K562 treated with DMSO at 1 percent for 12 hours (cell line): Measurements from ENCODE around the gene ORAI2. TPM values are rescaled to one million over a fixed set of nuclear protein-coding genes. Genes with fewer than 3 reads are reported as not detected.

Source experiments
- total RNA-seq: library from RNA; unstranded; fragments of 300-600 nt; gene quantifications from 2 replicates; pipeline ENCODE4 v1.2.3, GENCODE V29; 2022; ENCODE audit not compliant: insufficient read depth

ORAI2 gene
- total RNA-seq = 21.4 and 44.1 TPM in 2 replicates

DNA sequence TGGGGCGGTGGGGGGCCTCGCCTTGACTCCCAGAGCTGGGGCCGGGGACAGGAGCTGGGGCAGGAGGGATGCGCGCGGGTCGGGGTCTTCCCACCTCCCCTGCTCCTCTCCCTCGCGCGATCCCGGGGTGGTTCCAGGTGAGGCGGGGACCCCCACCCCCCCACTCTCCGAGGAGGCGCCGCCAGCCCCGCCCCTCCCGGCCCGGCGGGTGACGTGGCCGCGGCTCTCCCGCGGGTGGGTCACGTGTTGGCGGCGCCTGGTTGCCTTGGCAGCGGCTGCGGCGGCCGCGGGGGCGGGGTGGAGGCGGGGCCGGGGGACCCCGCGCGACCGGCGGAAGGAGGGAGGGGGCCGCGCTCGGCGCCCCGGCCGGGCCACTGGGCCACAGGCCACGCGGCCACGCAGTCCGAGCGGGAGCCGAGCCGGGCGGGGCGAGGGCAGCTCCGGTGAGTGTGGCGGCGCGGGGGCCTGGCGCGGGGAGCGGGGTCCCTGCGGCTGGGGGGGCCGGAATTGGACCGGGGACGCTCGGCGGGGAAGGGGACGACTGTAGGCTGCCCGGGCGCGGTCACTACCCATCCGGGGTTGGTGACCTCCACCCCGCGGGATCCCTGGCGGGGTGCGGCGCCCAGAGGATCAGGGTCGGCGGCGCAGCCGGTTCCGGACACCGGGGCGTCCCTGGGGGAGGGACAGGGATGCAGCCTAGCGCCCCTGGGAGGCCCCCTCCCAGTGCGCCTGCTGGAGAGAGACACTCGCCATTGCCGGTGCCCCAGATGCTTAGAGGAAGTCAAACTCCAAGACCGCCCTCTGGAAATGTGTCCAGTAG, at the start of gene ORAI2:
Gene ORAI2 (plus strand): TSS at position 357 of the 820 bp plus-strand sequence. CDS start 5,382 bp downstream, outside the sequence.

GRCh38 chr7:102395873-102396709, 37.3 kb upstream of the ORAI2 start, which contains the start of gene PRKRIP1:
TSS of gene PRKRIP1 (plus strand) at chr7:102396363. CDS start at chr7:102396412, 49 bp downstream.

DNA sequence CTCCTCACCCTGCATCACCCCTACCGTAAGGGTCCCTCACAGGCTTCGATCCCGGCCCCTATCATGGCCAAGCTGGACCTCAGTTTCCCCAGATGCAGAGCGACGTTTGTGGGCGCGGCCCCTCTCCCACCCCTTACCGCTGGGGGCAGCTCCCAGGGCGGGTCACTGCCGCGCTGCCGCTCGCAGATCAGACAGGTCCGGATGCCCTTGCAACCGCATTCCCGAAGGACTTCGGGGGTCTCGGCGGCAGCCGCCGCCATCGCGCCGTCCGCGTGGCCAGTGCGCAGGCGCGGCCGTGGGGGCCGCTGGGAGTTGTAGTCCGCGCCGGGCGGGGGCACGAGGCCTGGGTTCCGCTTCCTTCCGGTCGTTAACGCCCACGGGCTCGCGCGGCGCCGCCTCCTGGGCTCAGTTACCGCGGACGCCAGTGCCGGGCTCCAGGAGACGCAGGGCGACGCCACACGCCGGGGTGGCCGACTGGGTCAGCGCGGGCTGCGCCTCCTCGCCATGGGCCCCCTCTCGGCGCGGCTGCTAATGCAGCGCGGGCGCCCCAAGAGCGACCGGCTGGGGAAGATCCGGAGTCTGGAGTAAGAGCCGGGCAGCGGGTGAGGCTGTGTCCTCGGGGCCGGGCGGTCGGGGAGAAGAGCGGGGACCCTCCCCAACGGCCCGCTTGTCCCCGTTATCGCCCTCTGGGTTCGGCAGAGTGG, 31.4 kb downstream of the ORAI2 start, which contains the start of the genes ALKBH4 and LRWD1:
Gene ALKBH4 (minus strand): TSS at position 287 of the 704 bp plus-strand sequence. CDS start 27 bp downstream, at position 260.
Gene LRWD1 (plus strand): TSS at position 408 of the 704 bp plus-strand sequence. CDS start 97 bp downstream, at position 505.

GRCh38 chr7:102478314-102479208, 45.2 kb downstream of the ORAI2 start, which contains the start of gene POLR2J:
TSS of gene POLR2J (minus strand) at chr7:102478922. CDS start at chr7:102478860, 62 bp downstream.

Other genes with a start within 250 kb of the ORAI2 start
- gene SH2B2, start 146.7 kb upstream of the ORAI2 start, total RNA-seq = 1.4 TPM in 1 of 2 replicates, not detected in the other
- gene SPDYE6, start 77.1 kb upstream of the ORAI2 start, total RNA-seq = 1.7 TPM in 1 of 2 replicates, not detected in the other
- 25.8 and 42.0 TPM in 2 replicates for gene PRKRIP1, start 37.2 kb upstream of the ORAI2 start, total RNA-seq
- 14.9 and 18.8 TPM in 2 replicates for gene ALKBH4, start 31.3 kb downstream of the ORAI2 start, total RNA-seq
- 48.9 and 63.0 TPM in 2 replicates for gene LRWD1, start 31.4 kb downstream of the ORAI2 start, total RNA-seq
- gene POLR2J, start 45.3 kb downstream of the ORAI2 start, total RNA-seq = 147 and 169 TPM in 2 replicates
- 7.7 and 8.2 TPM in 2 replicates for gene RASA4B, start 84.2 kb downstream of the ORAI2 start, total RNA-seq
- gene UPK3BL2, start 110.1 kb downstream of the ORAI2 start, total RNA-seq = 3.1 and 11.3 TPM in 2 replicates
- gene SPDYE2, start 117.7 kb downstream of the ORAI2 start, total RNA-seq = not detected in 2 replicates
- 5.3 and 47.9 TPM in 2 replicates for gene POLR2J3, start 139.0 kb downstream of the ORAI2 start, total RNA-seq
- 10.6 and 14.6 TPM in 2 replicates for gene RASA4, start 183.2 kb downstream of the ORAI2 start, total RNA-seq
- gene UPK3BL1, start 209.2 kb downstream of the ORAI2 start, total RNA-seq = 35.4 and 40.3 TPM in 2 replicates
- not detected in 2 replicates for gene SPDYE2B, start 216.7 kb downstream of the ORAI2 start, total RNA-seq
- gene POLR2J2, start 238.1 kb downstream of the ORAI2 start, total RNA-seq = 0.41 and 3.0 TPM in 2 replicates